Measurements from ENCODE around the gene C5. TPM values are rescaled to one million over a fixed set of nuclear protein-coding genes. Genes with fewer than 3 reads are reported as not detected.

C5 gene
- total RNA-seq, 1 experiment from 2014 or later = 4.2 TPM

- BruUV-seq (replicated peaks) = no TSS peak
- ChIA-PET POLR2A (interaction anchor here (0.7 kb wide), 1 partner anchor 170 kb away, joined by 3 read pairs; no protein-coding TSS in a partner anchor), CTCF (interaction anchor here (1.1 to 4.0 kb wide), 3 partner anchors 17 to 433 kb away, joined by 3 to 25 read pairs (median 4); no protein-coding TSS in a partner anchor)
- H3K27ac Mint-ChIP-seq (ENCODE audit: low read depth, unreplicated experiment) = peak overlapping the region; percentile 7
- no peaks in the 10 kb centered on the region for H3K36me3 Mint-ChIP-seq (ENCODE audit: insufficient read depth, unreplicated experiment)
- intact Hi-C loops (cut with micrococcal nuclease) = no loop called here
- no peak for TF ChIP-seq CTCF (IDR thresholded peaks at IDR 0.05; ENCODE audit: unreplicated experiment)
- no peaks in the 10 kb centered on the region for H3K9me3 Mint-ChIP-seq (ENCODE audit: unreplicated experiment)
- no peak for DNase-seq (ENCODE audit: unreplicated experiment)
- H3K4me1 Mint-ChIP-seq (ENCODE audit: insufficient read depth, unreplicated experiment) = peaks cover 11% of the 10 kb centered on the region
- no peaks in the 10 kb centered on the region for H3K27me3 Mint-ChIP-seq (ENCODE audit: insufficient read depth, unreplicated experiment)
- H3K4me3 Mint-ChIP-seq (ENCODE audit: unreplicated experiment) = no peak overlapping the region
These were observed 84.1 kb downstream of the C5 start for GRCh38 chr9:120966013-120966369.

GRCh38 chr9:120965344-120966012 lies 84.6 kb downstream of the C5 start:
- Mint-ChIP-seq H3K36me3 (ENCODE audit: insufficient read depth, unreplicated experiment) (no peaks in the 10 kb centered on the region), H3K9me3 (ENCODE audit: unreplicated experiment) (no peaks in the 10 kb centered on the region), H3K27ac (ENCODE audit: low read depth, unreplicated experiment) (peak overlapping the region; percentile 7), H3K4me3 (ENCODE audit: unreplicated experiment) (no peak overlapping the region), H3K27me3 (ENCODE audit: insufficient read depth, unreplicated experiment) (no peaks in the 10 kb centered on the region), H3K4me1 (ENCODE audit: insufficient read depth, unreplicated experiment) (peaks cover 11% of the 10 kb centered on the region)
- BruUV-seq (replicated peaks) = no TSS peak
- ChIA-PET POLR2A (interaction anchor here (0.6 to 0.9 kb wide), 2 partner anchors 10 to 225 kb away, joined by 4 read pairs; no protein-coding TSS in a partner anchor), CTCF (interaction anchor here (0.8 to 4.0 kb wide), 6 partner anchors 17 to 434 kb away, joined by 3 to 25 read pairs (median 4); no protein-coding TSS in a partner anchor)
- no peak for DNase-seq (ENCODE audit: unreplicated experiment)
- intact Hi-C loops (cut with micrococcal nuclease) = no loop called here
- TF ChIP-seq CTCF (IDR thresholded peaks at IDR 0.05; ENCODE audit: unreplicated experiment) = no peak

GRCh38 chr9:120961936-120962335 lies 88.1 kb downstream of the C5 start:
- no peaks in the 10 kb centered on the region for H3K36me3 Mint-ChIP-seq (ENCODE audit: insufficient read depth, unreplicated experiment)
- TF ChIP-seq CTCF (IDR thresholded peaks at IDR 0.05; ENCODE audit: unreplicated experiment) = no peak
- CTCF ChIA-PET = interaction anchor here (0.6 to 3.5 kb wide), 4 partner anchors 19 to 374 kb away, joined by 3 to 17 read pairs (median 6); no protein-coding TSS in a partner anchor
- no TSS peak for BruUV-seq (replicated peaks)
- no peak overlapping the region for H3K27ac Mint-ChIP-seq (ENCODE audit: low read depth, unreplicated experiment)
- no peak for DNase-seq (ENCODE audit: unreplicated experiment)
- POLR2A ChIA-PET = no interaction called here
- no peak overlapping the region for H3K4me3 Mint-ChIP-seq (ENCODE audit: unreplicated experiment)
- H3K27me3 Mint-ChIP-seq (ENCODE audit: insufficient read depth, unreplicated experiment) = no peaks in the 10 kb centered on the region
- H3K9me3 Mint-ChIP-seq (ENCODE audit: unreplicated experiment) = no peaks in the 10 kb centered on the region
- H3K4me1 Mint-ChIP-seq (ENCODE audit: insufficient read depth, unreplicated experiment) = peaks cover 11% of the 10 kb centered on the region
- intact Hi-C loops (cut with micrococcal nuclease) = no loop called here

- intact Hi-C loops (cut with micrococcal nuclease) = no loop called here
- POLR2A ChIA-PET = interaction anchor here (0.7 to 1.1 kb wide), 2 partner anchors 13 to 254 kb away, joined by 3 read pairs; no protein-coding TSS in a partner anchor
- Mint-ChIP-seq H3K9me3 (ENCODE audit: unreplicated experiment) (no peaks in the 10 kb centered on the region), H3K27me3 (ENCODE audit: insufficient read depth, unreplicated experiment) (no peaks in the 10 kb centered on the region), H3K4me1 (ENCODE audit: insufficient read depth, unreplicated experiment) (no peaks in the 10 kb centered on the region), H3K27ac (ENCODE audit: low read depth, unreplicated experiment) (no peak overlapping the region), H3K4me3 (ENCODE audit: unreplicated experiment) (no peak overlapping the region), H3K36me3 (ENCODE audit: insufficient read depth, unreplicated experiment) (no peaks in the 10 kb centered on the region)
- DNase-seq (ENCODE audit: unreplicated experiment) = no peak
- no TSS peak for BruUV-seq (replicated peaks)
- no peak for TF ChIP-seq CTCF (IDR thresholded peaks at IDR 0.05; ENCODE audit: unreplicated experiment)
- CTCF ChIA-PET = interaction anchor here (0.8 to 3.5 kb wide), 4 partner anchors 17 to 297 kb away, joined by 3 to 17 read pairs (median 6); no protein-coding TSS in a partner anchor
These were observed 90.1 kb downstream of the C5 start for GRCh38 chr9:120960001-120960400.
